Loucy (cell line): ENCODE results near the gene TEP1.

Source experiments
- H2AFZ ChIP-seq: fragments of 200-600 bp; sonication (generic); 2 replicates; pipeline ENCODE4 v1.6.0; 2016; ENCODE audit warnings: antibody characterized with exemption, mild to moderate bottlenecking, low read length, moderate library complexity
- H3F3A ChIP-seq: fragments of 200-600 bp; 2 replicates; pipeline ENCODE4 v1.6.0; 2016; ENCODE audit warnings: antibody characterized with exemption, low read depth, mild to moderate bottlenecking
- H3K27me3 ChIP-seq: fragments of 200-600 bp; sonication (generic); 2 replicates; pipeline ENCODE4 v1.6.1; 2014; ENCODE audit warnings: low read length, mild to moderate bottlenecking; ENCODE audit not compliant: insufficient read depth, poor library complexity, severe bottlenecking
- H3K36me3 ChIP-seq: fragments of 200-600 bp; sonication (generic); 2 replicates; pipeline ENCODE4 v1.6.1; 2016; ENCODE audit warnings: low read length; ENCODE audit not compliant: insufficient read depth
- H3K4me1 ChIP-seq: fragments of 200-600 bp; sonication (generic); 2 replicates; pipeline ENCODE4 v1.5.1; 2014; ENCODE audit warnings: low read length, mild to moderate bottlenecking; ENCODE audit not compliant: insufficient read depth, poor library complexity, severe bottlenecking
- H3K4me2 ChIP-seq: fragments of 200-600 bp; sonication (generic); 2 replicates; pipeline ENCODE4 v1.6.0; 2014; ENCODE audit warnings: antibody characterized with exemption, low read length, low read depth, mild to moderate bottlenecking; ENCODE audit not compliant: poor library complexity, severe bottlenecking
- H3K4me3 ChIP-seq: fragments of 200-600 bp; sonication (generic); 2 replicates; pipeline ENCODE4 v1.5.1; 2014; ENCODE audit warnings: low read length, mild to moderate bottlenecking, mixed read lengths; ENCODE audit not compliant: poor library complexity, severe bottlenecking
- H3K79me2 ChIP-seq: fragments of 200-600 bp; sonication (generic); 2 replicates; pipeline ENCODE4 v1.6.1; 2014; ENCODE audit warnings: low read length; ENCODE audit not compliant: insufficient read depth
- H3K9ac ChIP-seq: fragments of 200-600 bp; sonication (generic); 2 replicates; pipeline ENCODE4 v1.6.0; 2014; ENCODE audit warnings: mild to moderate bottlenecking, low read depth, low read length, moderate library complexity; ENCODE audit not compliant: poor library complexity, severe bottlenecking
- H3K9me2 ChIP-seq: fragments of 200-600 bp; sonication (generic); replicated peaks from 2 replicates; pipeline ENCODE4 v1.6.1; 2016; ENCODE audit warnings: low read depth, low read length, mixed read lengths
- H3K9me3 ChIP-seq: fragments of 200-600 bp; sonication (generic); 2 replicates; pipeline ENCODE4 v1.6.1; 2014; ENCODE audit warnings: mild to moderate bottlenecking, antibody characterized with exemption, low read length, low read depth; ENCODE audit not compliant: insufficient read depth
- H4K20me1 ChIP-seq: fragments of 200-600 bp; sonication (generic); 2 replicates; pipeline ENCODE4 v1.6.0; 2014; ENCODE audit warnings: antibody characterized with exemption, low read length, mild to moderate bottlenecking; ENCODE audit not compliant: insufficient read depth, poor library complexity, severe bottlenecking
- EZH2phosphoT487 ChIP-seq: fragments of 200-600 bp; IDR thresholded peaks from 2 replicates; pipeline ENCODE4 v1.6.1; 2018; ENCODE audit warnings: antibody characterized with exemption, mild to moderate bottlenecking, moderate library complexity, borderline replicate concordance
- TF ChIP-seq, protein P1 (sequence below): fragments of 200-600 bp; sonication (generic); conservative IDR thresholded peaks from 2 replicates; pipeline ENCODE4 v1.5.1; 2014; ENCODE audit warnings: mild to moderate bottlenecking, antibody characterized with exemption, low read length

Gene TEP1

GRCh38 chr14:20347747-20348146 lies 65.6 kb downstream of the TEP1 start:
- TF ChIP-seq EZH2phosphoT487, result no peak
- TF ChIP-seq, protein P1, sequence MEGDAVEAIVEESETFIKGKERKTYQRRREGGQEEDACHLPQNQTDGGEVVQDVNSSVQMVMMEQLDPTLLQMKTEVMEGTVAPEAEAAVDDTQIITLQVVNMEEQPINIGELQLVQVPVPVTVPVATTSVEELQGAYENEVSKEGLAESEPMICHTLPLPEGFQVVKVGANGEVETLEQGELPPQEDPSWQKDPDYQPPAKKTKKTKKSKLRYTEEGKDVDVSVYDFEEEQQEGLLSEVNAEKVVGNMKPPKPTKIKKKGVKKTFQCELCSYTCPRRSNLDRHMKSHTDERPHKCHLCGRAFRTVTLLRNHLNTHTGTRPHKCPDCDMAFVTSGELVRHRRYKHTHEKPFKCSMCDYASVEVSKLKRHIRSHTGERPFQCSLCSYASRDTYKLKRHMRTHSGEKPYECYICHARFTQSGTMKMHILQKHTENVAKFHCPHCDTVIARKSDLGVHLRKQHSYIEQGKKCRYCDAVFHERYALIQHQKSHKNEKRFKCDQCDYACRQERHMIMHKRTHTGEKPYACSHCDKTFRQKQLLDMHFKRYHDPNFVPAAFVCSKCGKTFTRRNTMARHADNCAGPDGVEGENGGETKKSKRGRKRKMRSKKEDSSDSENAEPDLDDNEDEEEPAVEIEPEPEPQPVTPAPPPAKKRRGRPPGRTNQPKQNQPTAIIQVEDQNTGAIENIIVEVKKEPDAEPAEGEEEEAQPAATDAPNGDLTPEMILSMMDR, result no peak
- Histone ChIP-seq H3F3A (peaks cover 4% of the 10 kb centered on the region), H4K20me1 (no peaks in the 10 kb centered on the region), H3K9me3 (no peaks in the 10 kb centered on the region), H3K79me2 (peaks cover 32% of the 10 kb centered on the region), H3K36me3 (peaks cover 39% of the 10 kb centered on the region), H3K4me2 (no peak overlapping the region), H2AFZ (no peak overlapping the region), H3K9me2 (no peaks in the 10 kb centered on the region), H3K4me3 (no peak overlapping the region), H3K4me1 (peaks cover 18% of the 10 kb centered on the region), H3K27me3 (no peaks in the 10 kb centered on the region), H3K9ac (no peak overlapping the region)

DNA sequence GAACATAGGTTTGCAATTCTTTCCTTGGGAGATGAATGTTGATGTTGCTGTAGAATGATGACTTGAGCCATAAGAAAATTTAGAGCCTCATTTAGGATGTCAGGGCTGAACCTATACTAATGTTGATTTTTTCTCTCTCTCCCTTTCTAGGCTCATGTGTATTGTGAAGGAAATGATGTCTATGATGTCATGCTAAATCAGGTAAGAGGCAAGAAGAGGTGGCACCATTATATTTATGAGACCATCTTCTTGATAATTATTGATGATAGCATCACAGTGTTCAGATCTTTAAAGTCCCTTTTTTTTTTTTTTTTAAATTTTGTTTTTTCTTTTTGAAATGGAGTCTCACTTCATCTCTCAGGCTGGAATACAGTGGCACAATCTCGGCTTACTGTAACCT lies 66.6 kb downstream of the TEP1 start:
- Histone ChIP-seq H3K36me3 (peaks cover 29% of the 10 kb centered on the region; the same call in 1 of the 2 replicates), H2AFZ (no peak overlapping the region), H4K20me1 (no peaks in the 10 kb centered on the region)

GRCh38 chr14:20345366-20345765 lies 67.9 kb downstream of the TEP1 start:
- Histone ChIP-seq H4K20me1 (no peaks in the 10 kb centered on the region), H3K4me3 (peak overlapping the region; percentile 79), H3K9me2 (no peaks in the 10 kb centered on the region), H3K36me3 (peaks cover 24% of the 10 kb centered on the region; the same call in 1 of the 2 replicates), H3K4me1 (peaks cover 26% of the 10 kb centered on the region), H3K4me2 (peak overlapping the region; percentile 80), H3K79me2 (peaks cover 32% of the 10 kb centered on the region), H2AFZ (no peak overlapping the region), H3F3A (peaks cover 9% of the 10 kb centered on the region), H3K27me3 (no peaks in the 10 kb centered on the region), H3K9me3 (no peaks in the 10 kb centered on the region), H3K9ac (no peak overlapping the region)
- TF ChIP-seq, protein P1, result no peak
- no peak for TF ChIP-seq EZH2phosphoT487

More for the DNA sequence above, 66.6 kb downstream of the TEP1 start:
- H3K27me3 ChIP-seq, result no peaks in the 10 kb centered on the region
- H3K9me3 ChIP-seq, result no peaks in the 10 kb centered on the region
- no peak overlapping the region for H3K4me3 ChIP-seq
- H3K79me2 ChIP-seq, result peaks cover 32% of the 10 kb centered on the region
- peaks cover 9% of the 10 kb centered on the region for H3F3A ChIP-seq
- H3K9me2 ChIP-seq, result no peaks in the 10 kb centered on the region
- H3K4me2 ChIP-seq, result no peak overlapping the region
- H3K4me1 ChIP-seq, result peaks cover 21% of the 10 kb centered on the region
- TF ChIP-seq, protein P1, result no peak
- no peak for TF ChIP-seq EZH2phosphoT487
- no peak overlapping the region for H3K9ac ChIP-seq
